Esophagus squamous epithelium (tissue), 5 donors: ENCODE data around the gene CPED1. TPM values are rescaled to one million over a fixed set of nuclear protein-coding genes. Genes with fewer than 3 reads are reported as not detected.

Experiments used
- DNase-seq: peaks from one replicate; lab custom pipeline; 2025; lab: John Stamatoyannopoulos, UW
- H3K27ac ChIP-seq, 4 donors: fragments of 200-600 bp; sonication (generic); one replicate each; pipeline ENCODE4 v1.5.1; 2016 to 2019; ENCODE audit warnings: mild to moderate bottlenecking in 1 of 4
- H3K27me3 ChIP-seq, 4 donors: fragments of 200-600 bp; sonication (generic); 1 replicate in 3 of 4; 2 replicates in 1 of 4; pipeline versions ENCODE4 v1.5.1 to v1.6.0; 2017 to 2021; ENCODE audit warnings: antibody characterized with exemption in 1 of 4
- H3K36me3 ChIP-seq, 3 donors: fragments of 200-600 bp; sonication (generic); one replicate each; pipeline ENCODE4 v1.5.1; 2016 to 2019
- H3K4me1 ChIP-seq, 3 donors: fragments of 200-600 bp; sonication (generic); one replicate each; pipeline ENCODE4 v1.5.1; 2017 to 2019
- H3K4me3 ChIP-seq, 4 donors: fragments of 200-600 bp; sonication (generic); 1 replicate in 3 of 4; 2 replicates in 1 of 4; pipeline ENCODE4 v1.5.1; 2016 to 2019; ENCODE audit warnings: mild to moderate bottlenecking in 2 of 4, moderate library complexity in 1 of 4
- H3K9me3 ChIP-seq, 3 donors: fragments of 200-600 bp; sonication (generic); one replicate each; pipeline ENCODE4 v1.5.1; 2016 to 2019
- CTCF ChIP-seq, 6 experiments: fragments of 450-650 bp in 4 of 6; fragments of 200-600 bp in 2 of 6; sonication (generic) in 2 of 6; IDR thresholded peaks; one replicate each; pipeline ENCODE4 v1.5.1; 2016 to 2019; ENCODE audit warnings: antibody characterized with exemption in 6 of 6, mild to moderate bottlenecking in 4 of 6, moderate library complexity in 4 of 6
- POLR2A ChIP-seq, 4 donors: fragments of 450-650 bp; IDR thresholded peaks; one replicate each; pipeline ENCODE4 v1.6.1; 2017; ENCODE audit warnings: antibody characterized with exemption in 4 of 4, mild to moderate bottlenecking in 4 of 4, moderate library complexity in 3 of 4
- whole genome bisulfite sequencing, 2 donors: methylation state at CpG; one replicate each; pipeline ENCODE4 v1.1.5; 2018; 5-methylcytosine and 5-hydroxymethylcytosine counted together
- intact Hi-C: fragments of 100-400 bp; cut with DNase I; formaldehyde crosslinking; loops from one replicate; pipeline ENCODE4 v1.15.0; 2022
- total RNA-seq, 4 donors: library from RNA; depleted of rRNA; stranded (reverse); fragments of >200 nt; gene quantifications; one replicate each; pipeline ENCODE4 v1.1.0, GENCODE V29; 2016
- donor health status: DM: yes; HTN: yes; CAD: no.

The CPED1 gene
- total RNA-seq, 4 donors from 2014 or later = 0.61 to 6.3 (median 2.3) TPM

- intact Hi-C loops = no loop called here
- WGBS, 2 donors = 66 to 75% methylated on average over 4 of the region's 4 CpGs
- Histone ChIP-seq H3K9me3 (no peaks in the 10 kb centered on the region), H3K4me3 (no peak overlapping the region), H3K36me3 (no peaks in the 10 kb centered on the region), H3K27me3 (no peaks in the 10 kb centered on the region), H3K27ac (no peak overlapping the region), H3K4me1 (no peaks in the 10 kb centered on the region)
- no peak for DNase-seq
- no peak for TF ChIP-seq POLR2A (IDR thresholded peaks at IDR 0.05)
- no peak for TF ChIP-seq CTCF (IDR thresholded peaks at IDR 0.05)
Observed at GRCh38 chr7:121160150-121161008, 171.9 kb downstream of the CPED1 start.

GRCh38 chr7:121163699-121164098 lies 175.2 kb downstream of the CPED1 start:
- H3K9me3 ChIP-seq = no peaks in the 10 kb centered on the region
- intact Hi-C loops = no loop called here
- H3K4me1 ChIP-seq = no peaks in the 10 kb centered on the region
- no peaks in the 10 kb centered on the region for H3K36me3 ChIP-seq
- no peak overlapping the region for H3K27ac ChIP-seq
- H3K27me3 ChIP-seq = no peaks in the 10 kb centered on the region
- no peak overlapping the region for H3K4me3 ChIP-seq
- no peak for TF ChIP-seq CTCF (IDR thresholded peaks at IDR 0.05)
- no peak for TF ChIP-seq POLR2A (IDR thresholded peaks at IDR 0.05)
- DNase-seq = no peak

- H3K4me3 ChIP-seq = no peak overlapping the region
- intact Hi-C loops = no loop called here
- no peaks in the 10 kb centered on the region for H3K27me3 ChIP-seq
- no peaks in the 10 kb centered on the region for H3K36me3 ChIP-seq
- H3K4me1 ChIP-seq = no peaks in the 10 kb centered on the region
- no peak for TF ChIP-seq POLR2A (IDR thresholded peaks at IDR 0.05)
- TF ChIP-seq CTCF (IDR thresholded peaks at IDR 0.05) = no peak
- no peak for DNase-seq
- no peaks in the 10 kb centered on the region for H3K9me3 ChIP-seq
- WGBS, 2 donors = 60 to 73% methylated on average over 3 of the region's 3 CpGs
- no peak overlapping the region for H3K27ac ChIP-seq
Observed at GRCh38 chr7:121164247-121164646, 175.7 kb downstream of the CPED1 start.

GRCh38 chr7:121166916-121167315 lies 178.4 kb downstream of the CPED1 start:
- Histone ChIP-seq H3K4me1 (no peaks in the 10 kb centered on the region), H3K9me3 (no peaks in the 10 kb centered on the region), H3K36me3 (no peaks in the 10 kb centered on the region), H3K4me3 (no peak overlapping the region), H3K27me3 (no peaks in the 10 kb centered on the region), H3K27ac (no peak overlapping the region)
- WGBS, 2 donors = 66 to 71% methylated on average over 3 of the region's 3 CpGs
- intact Hi-C loops = no loop called here
- DNase-seq = no peak
- TF ChIP-seq CTCF (IDR thresholded peaks at IDR 0.05) (no peak), POLR2A (IDR thresholded peaks at IDR 0.05) (no peak)

GRCh38 chr7:121167971-121168370 lies 179.5 kb downstream of the CPED1 start:
- H3K36me3 ChIP-seq = no peaks in the 10 kb centered on the region
- H3K27ac ChIP-seq = no peak overlapping the region
- no peak for DNase-seq
- intact Hi-C loops = no loop called here
- TF ChIP-seq CTCF (IDR thresholded peaks at IDR 0.05) (no peak), POLR2A (IDR thresholded peaks at IDR 0.05) (no peak)
- no peaks in the 10 kb centered on the region for H3K27me3 ChIP-seq
- H3K4me3 ChIP-seq = no peak overlapping the region
- 96 to 97% methylated on average over 8 to 9 of the region's 9 CpGs for WGBS, 2 donors
- H3K4me1 ChIP-seq = no peaks in the 10 kb centered on the region
- H3K9me3 ChIP-seq = no peaks in the 10 kb centered on the region
